DMS153 (cell line): Measurements from ENCODE around the gene TRAPPC6A.

Experiments used
- DNase-seq: peaks from one replicate; lab custom pipeline; 2025; lab: John Stamatoyannopoulos, UW

Gene TRAPPC6A

GRCh38 chr19:45177817-45178261 lies at the start of gene TRAPPC6A:
TRAPPC6A (minus strand) TSS chr19:45178237; CDS start chr19:45178218, 19 bp downstream.
- DNase-seq: no peak

DNA sequence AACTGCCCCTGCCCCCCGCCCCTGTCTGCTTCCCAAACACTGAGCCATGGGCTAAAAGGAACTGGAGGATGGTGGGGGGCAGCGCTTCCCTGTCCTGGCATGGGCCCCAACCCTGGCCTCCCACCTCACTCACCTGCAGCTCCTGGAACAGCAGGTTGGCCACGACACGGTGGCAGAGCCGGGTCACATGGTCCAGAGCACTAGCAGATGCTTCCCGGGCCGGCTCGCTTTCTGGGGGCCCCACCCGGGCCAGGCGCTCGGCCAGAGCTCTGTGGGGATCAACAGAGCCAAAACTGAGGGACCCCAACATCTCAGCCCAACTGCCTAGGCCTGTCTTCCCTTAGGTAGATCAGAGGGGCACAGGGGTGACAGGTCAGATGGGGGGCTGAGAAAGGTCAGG lies 46.6 kb upstream of the TRAPPC6A start:
- DNase-seq: no peak

DNA sequence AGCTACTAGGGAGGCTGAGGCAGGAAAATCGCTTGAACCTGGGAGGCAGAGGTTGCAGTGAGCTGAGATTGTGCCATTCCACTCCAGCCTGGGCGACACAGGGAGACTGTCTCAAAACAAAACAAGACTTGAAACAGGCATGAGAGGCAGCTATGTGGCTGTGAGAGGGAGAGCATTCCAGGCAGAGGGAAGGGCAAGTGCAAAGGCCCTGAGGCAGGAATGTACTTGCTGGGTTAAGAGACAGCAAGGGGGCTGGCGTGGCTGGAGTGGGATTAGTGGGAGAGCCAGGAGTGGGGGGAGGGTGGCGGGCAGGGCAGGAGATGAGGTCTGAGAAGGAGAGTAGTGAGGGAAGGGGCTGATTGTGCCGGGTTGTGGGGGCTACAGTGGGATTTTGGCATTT lies 45.8 kb upstream of the TRAPPC6A start:
- DNase-seq: no peak

DNA sequence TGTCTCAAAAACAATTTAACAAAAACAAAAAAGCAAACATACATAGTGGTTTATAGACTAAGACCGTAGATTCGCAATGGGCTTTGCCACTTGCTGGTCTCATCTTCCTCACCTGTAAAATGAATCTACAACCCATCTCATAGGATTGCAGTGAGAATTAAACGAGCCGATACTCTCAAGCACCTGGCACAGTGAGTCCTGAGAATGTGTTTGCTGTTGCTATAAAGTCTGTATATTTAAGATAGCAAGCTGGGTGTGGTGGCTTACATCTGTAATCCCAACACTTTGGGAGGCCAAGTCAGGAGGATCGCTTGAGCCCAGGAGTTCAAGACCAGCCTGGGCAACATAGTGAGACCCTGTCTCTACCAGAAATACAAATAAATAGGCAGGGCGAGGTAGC lies 44.7 kb upstream of the TRAPPC6A start:
- DNase-seq: no peak

GRCh38 chr19:45218911-45219743 lies 41.1 kb upstream of the TRAPPC6A start:
- DNase-seq: no peak

DNA sequence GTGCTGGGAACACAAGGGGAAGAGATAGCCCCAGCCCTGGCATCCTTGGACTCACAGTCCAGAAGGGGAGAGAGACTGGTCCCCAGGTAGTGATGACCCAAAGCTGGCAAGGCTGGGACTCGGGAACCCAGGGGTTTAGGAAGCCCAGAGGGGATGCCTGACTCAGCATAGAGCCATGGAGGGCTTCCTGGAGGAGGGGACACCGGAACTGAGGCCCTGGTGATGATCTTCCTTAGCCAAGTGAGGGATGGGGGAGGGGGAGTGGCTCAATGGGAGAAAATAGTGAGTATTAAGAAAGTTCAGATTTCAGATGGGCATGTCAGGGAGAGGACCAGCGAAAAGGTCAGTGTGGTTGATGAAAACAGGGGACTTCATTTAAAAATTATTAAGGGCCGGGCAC lies 40.4 kb upstream of the TRAPPC6A start:
- no peak for DNase-seq

- DNase-seq: no peak
Observed at GRCh38 chr19:45217957-45218334, 39.9 kb upstream of the TRAPPC6A start.

DNA sequence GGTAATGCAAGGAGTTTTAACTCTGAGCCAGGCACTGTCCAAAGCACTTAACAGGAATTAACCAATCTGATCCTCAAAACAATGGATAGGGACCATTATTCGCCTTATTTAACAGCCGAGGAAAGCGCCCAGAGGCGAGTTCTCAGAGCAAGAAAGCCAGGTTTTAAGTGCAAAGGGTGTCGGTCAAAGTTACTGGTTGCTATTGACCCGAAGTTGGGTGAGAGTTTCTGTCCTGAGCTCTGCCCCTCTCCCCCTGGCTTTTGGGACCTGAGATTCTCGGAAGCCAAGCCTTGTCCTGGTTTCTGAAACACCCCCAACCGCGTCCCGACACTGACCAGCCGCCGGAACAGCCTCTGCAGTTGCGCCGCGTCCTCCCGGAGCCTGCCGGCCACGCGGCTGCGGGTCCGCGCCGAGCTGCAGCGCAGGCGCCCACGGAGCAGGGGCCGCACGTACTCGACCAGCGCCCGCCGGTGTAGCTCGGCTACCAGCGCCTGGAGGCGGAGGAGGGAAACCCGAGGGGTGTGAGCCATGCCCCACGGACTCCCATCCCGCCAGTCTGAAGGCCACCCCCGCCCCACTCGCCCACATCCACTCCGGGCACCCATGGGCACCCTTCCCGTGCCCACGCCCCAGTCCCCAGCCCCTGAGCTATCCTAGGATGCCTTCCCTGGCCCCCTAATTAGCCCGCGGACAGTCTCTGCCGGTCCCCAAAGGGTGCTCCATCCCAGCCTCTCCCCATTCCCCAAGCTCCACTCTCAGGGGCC lies 39.3 kb upstream of the TRAPPC6A start:
- DNase-seq: no peak

DNA sequence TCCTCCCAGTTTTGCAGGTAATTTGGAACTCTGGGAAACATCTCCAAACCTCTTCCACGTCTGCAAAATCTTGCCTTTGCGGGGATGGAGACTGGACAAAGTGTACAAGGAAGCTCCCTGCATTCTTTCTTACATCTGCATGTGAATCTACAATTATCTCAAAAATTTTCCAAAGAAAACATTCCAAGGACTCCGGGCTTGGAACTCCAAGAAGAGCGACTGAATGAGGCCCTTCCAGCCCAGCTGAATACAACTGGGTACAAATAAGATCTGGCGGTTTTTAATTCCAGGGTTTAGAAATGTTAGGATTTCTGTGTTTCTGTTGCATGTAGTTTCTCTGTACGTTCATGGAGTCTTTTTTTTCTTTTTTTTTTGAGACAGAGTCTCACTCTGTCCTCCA lies 38.6 kb upstream of the TRAPPC6A start:
- no peak for DNase-seq

DNA sequence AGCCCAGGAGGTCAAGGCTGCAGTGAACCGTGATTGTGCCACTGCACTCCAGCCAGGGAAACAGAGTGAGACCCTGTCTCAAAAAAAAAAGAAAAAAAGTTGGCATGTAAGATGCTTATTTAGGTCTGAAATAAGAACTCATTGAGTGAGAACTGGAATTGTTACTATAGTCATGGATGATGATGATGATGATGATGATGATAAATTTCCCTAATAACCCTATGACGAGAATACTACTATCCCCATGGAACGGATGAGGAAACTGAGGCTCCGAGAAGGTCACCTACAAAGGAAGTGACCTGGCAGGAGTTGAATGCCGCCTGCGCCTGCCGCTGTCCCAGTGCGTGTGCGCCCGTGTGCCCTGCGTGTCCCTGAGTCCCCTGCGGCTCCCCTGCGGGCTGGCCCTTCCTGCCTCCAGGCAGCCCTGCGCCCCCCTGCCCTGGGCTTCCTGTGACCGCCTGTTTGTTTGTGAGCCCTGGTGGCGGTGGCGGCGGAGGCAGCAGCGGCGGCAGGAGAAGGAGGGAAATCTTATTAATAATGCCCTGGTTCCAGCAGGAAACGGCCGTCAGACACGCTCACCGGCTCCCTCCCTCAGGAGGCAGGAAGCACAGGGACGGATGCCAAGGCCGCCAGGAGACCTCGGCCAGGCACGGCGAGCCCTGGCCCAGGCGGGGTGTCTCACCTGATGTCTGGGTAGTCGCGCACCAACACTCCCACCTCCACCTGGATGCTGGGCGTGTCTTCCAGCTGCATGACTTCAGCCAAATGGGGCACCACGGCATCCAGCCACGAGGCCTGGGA lies 37.6 kb upstream of the TRAPPC6A start:
- DNase-seq: peak; percentile 57

DNA sequence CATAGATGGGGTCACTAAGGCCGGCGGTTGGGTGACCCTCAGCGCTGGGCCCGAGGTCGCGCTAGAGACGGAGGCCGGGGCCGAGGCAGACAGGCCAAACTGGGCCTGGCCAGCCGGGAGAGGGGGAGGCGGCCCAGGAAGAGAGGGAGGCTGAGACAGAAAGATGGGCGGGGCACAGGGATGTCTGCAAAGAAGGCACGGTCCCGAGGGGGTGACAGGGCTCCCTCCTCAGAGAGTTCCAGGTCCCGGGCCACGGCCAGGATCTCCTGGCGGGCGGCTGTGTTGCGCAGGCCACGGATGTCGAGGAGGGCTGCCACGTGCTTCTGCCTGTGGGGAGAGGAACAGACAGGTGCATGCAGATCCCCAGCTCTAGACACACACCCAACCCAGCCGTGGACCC lies 35.0 kb upstream of the TRAPPC6A start:
- no peak for DNase-seq

DNA sequence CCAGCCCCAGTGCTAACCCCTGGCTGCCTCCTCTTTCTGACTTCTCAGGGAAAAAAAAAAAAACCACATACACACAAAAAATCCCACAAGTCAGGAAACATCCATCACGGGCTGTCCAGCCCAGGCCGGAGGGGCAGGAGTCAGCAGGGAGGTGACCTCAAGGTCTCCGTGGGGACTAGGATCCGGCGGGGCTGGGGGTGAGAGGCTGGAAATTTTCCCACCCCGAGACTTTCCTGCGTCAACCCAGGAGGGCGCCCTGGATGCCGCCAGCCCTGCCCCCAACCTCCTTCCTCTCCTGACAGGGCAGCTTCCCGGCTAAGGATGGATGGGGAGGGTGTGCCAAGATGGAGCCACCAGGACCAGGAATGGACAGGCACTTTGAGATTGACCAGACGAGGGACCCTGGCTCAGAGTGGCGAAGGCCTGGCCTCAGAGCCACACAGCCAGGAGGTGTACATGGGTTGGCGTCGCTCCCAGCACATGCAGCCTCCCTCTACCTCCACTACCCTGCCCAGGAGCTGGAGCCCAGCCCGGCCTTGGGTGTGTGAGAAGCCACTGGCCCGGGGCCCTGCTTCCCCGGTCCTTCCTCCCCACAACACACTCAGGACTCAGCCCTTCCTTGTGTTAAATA lies 33.8 kb upstream of the TRAPPC6A start:
- no peak for DNase-seq

DNA sequence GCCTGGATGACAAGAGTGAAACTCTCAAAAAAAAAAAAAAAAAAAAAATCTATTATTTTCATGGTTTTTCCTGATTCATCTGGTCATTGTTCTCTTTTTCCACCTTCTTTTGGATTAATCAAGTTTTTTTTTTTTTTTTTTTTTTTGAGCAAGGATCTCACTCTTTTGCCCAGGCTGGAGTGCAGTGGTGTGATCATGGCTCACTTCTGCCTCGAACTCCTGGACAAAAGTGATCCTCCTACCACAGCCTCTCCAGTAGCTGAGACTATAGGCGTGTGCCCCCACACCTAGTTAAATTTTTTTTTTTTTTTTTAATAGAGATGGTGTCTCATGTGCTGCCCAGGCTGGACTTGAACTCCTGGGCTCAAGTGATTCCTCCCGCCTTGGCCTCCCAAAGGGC lies 28.3 kb upstream of the TRAPPC6A start:
- no peak for DNase-seq

GRCh38 chr19:45205810-45206209 lies 27.8 kb upstream of the TRAPPC6A start:
- no peak for DNase-seq

GRCh38 chr19:45202637-45203036 lies 24.6 kb upstream of the TRAPPC6A start:
- DNase-seq: no peak

DNA sequence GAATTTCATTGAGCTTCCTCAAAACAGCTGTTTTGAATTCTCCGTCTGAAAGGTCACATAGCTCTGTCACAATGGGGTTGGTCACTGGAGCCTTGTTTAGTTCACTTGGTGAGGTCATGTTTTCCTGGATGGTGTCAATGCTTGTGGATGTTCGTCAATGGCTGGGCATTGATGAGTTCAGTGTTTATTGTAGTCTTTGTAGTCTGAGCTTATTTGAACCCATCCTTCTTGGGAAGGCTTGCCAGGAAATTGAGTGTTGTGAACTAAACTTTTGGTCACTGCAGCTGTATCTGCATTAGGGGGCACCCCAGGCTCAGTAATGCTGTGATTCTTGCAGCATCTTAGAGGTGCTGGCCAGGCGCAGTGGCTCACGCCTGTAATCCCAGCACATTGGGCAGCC lies 22.5 kb upstream of the TRAPPC6A start:
- DNase-seq: peak; percentile 7

- peak; percentile 41 for DNase-seq
Observed at GRCh38 chr19:45195764-45196163, 17.7 kb upstream of the TRAPPC6A start.

- DNase-seq: no peak
Observed at GRCh38 chr19:45191375-45191774, 13.3 kb upstream of the TRAPPC6A start.

GRCh38 chr19:45189971-45190370 lies 11.9 kb upstream of the TRAPPC6A start:
- no peak for DNase-seq

- peak; percentile 9 for DNase-seq
Observed at GRCh38 chr19:45187421-45188100, 9.5 kb upstream of the TRAPPC6A start.
